Measurements from ENCODE around the gene TMTC2.
"Not testable (repeated sequence)": the region's sequence is repeated elsewhere in the genome, so short reads cannot be mapped to it uniquely, and the experiment has no call there.

TMTC2 gene

DNA sequence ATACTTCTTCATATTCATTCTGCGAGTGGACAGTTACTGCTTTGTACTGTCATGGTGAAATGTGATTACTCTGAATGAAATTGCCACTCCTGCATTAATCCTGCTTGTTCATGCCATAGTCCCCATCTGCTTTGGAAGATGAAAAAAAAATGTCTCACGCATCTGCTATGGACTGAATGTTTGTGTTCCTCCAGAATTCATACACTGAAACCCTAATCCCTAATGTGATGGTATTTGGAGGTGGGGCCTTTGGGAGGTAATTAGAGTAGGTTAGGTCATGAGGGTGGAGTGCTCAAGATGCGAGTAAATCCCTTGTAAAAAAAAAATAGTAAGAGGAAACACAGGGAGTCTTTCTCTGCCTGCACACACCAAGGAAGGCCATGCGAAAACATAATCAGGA is 427.2 kb downstream of the TMTC2 start:
- Histone ChIP-seq H3K9ac (ENCODE audit: low read depth, low read length) (no peak overlapping the region), H3K9me3 (ENCODE audit: insufficient read depth, low read depth, low read length) (no peaks in the 10 kb centered on the region), H3K27me3 (ENCODE audit: insufficient read depth, low read length) (no peaks in the 10 kb centered on the region), H3K36me3 (ENCODE audit: insufficient read depth, low read depth, low read length) (no peaks in the 10 kb centered on the region), H3K4me1 (ENCODE audit: insufficient read depth, low read length) (no peaks in the 10 kb centered on the region), H3K27ac (ENCODE audit: low read length) (no peak overlapping the region), H3K4me3 (ENCODE audit: low read length) (no peak overlapping the region)

- no peaks in the 10 kb centered on the region for H3K4me1 ChIP-seq (ENCODE audit: insufficient read depth, low read length)
- no peak overlapping the region for H3K9ac ChIP-seq (ENCODE audit: low read depth, low read length)
- H3K27me3 ChIP-seq (ENCODE audit: insufficient read depth, low read length), result no peaks in the 10 kb centered on the region
- no peak overlapping the region for H3K4me3 ChIP-seq (ENCODE audit: low read length)
- no peak overlapping the region for H3K27ac ChIP-seq (ENCODE audit: low read length)
- H3K36me3 ChIP-seq (ENCODE audit: insufficient read depth, low read depth, low read length), result no peaks in the 10 kb centered on the region
- H3K9me3 ChIP-seq (ENCODE audit: insufficient read depth, low read depth, low read length), result no peaks in the 10 kb centered on the region
Observed at GRCh38 chr12:83114966-83115365, 428.3 kb downstream of the TMTC2 start.

GRCh38 chr12:83117926-83118325 is 431.2 kb downstream of the TMTC2 start:
- not testable (repeated sequence) for H3K9me3 ChIP-seq (ENCODE audit: insufficient read depth, low read depth, low read length); H3K27me3 ChIP-seq (ENCODE audit: insufficient read depth, low read length); H3K4me1 ChIP-seq (ENCODE audit: insufficient read depth, low read length); H3K9ac ChIP-seq (ENCODE audit: low read depth, low read length); H3K36me3 ChIP-seq (ENCODE audit: insufficient read depth, low read depth, low read length); H3K27ac ChIP-seq (ENCODE audit: low read length); H3K4me3 ChIP-seq (ENCODE audit: low read length)

DNA sequence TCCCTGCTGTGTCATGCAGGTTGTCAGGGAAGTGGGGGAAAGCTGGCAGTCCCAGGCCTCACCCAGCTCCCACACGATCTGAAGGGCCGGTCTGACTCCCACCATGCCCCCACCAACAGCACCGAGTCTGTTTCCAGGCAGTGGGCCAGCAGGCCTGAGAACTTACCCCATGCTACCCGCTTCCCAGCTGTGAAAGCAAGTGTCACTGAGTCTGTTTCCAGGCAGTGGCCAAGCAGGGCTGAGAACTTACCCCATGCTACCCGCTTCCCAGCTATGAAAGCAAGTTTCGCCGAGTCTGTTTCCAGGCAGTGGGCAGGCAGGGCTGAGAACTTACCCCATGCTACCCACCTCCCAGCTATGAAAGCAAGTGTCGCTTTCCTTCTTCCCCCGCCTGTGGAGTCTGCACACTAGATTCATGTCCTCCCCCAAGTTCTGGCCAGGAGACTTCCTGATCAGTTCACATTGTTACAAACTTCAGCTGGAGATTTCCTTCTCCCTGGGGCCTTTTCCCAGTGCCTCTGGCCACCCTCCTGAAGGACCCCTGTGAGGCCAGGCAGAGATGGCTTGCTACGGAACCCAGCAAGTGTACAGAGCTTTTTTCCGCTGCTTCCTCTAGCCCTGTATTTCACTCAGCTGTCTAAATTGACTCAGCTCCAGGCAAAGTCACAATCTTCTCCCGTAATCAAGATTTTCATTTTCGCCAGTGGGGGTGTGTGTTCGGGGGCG is 435.4 kb downstream of the TMTC2 start:
- H3K4me1 ChIP-seq (ENCODE audit: insufficient read depth, low read length), result no peaks in the 10 kb centered on the region
- H3K4me3 ChIP-seq (ENCODE audit: low read length), result no peak overlapping the region
- no peaks in the 10 kb centered on the region for H3K27me3 ChIP-seq (ENCODE audit: insufficient read depth, low read length)
- no peak overlapping the region for H3K27ac ChIP-seq (ENCODE audit: low read length)
- no peaks in the 10 kb centered on the region for H3K36me3 ChIP-seq (ENCODE audit: insufficient read depth, low read depth, low read length)
- H3K9me3 ChIP-seq (ENCODE audit: insufficient read depth, low read depth, low read length), result no peaks in the 10 kb centered on the region
- no peak overlapping the region for H3K9ac ChIP-seq (ENCODE audit: low read depth, low read length)

GRCh38 chr12:83122623-83122934 is 435.9 kb downstream of the TMTC2 start:
- no peaks in the 10 kb centered on the region for H3K9me3 ChIP-seq (ENCODE audit: insufficient read depth, low read depth, low read length)
- H3K4me1 ChIP-seq (ENCODE audit: insufficient read depth, low read length), result no peaks in the 10 kb centered on the region
- H3K9ac ChIP-seq (ENCODE audit: low read depth, low read length), result no peak overlapping the region
- H3K27me3 ChIP-seq (ENCODE audit: insufficient read depth, low read length), result no peaks in the 10 kb centered on the region
- no peak overlapping the region for H3K27ac ChIP-seq (ENCODE audit: low read length)
- H3K4me3 ChIP-seq (ENCODE audit: low read length), result no peak overlapping the region
- H3K36me3 ChIP-seq (ENCODE audit: insufficient read depth, low read depth, low read length), result no peaks in the 10 kb centered on the region

- no peaks in the 10 kb centered on the region for H3K36me3 ChIP-seq (ENCODE audit: insufficient read depth, low read depth, low read length)
- no peak overlapping the region for H3K9ac ChIP-seq (ENCODE audit: low read depth, low read length)
- H3K9me3 ChIP-seq (ENCODE audit: insufficient read depth, low read depth, low read length), result no peaks in the 10 kb centered on the region
- no peak overlapping the region for H3K27ac ChIP-seq (ENCODE audit: low read length)
- H3K4me3 ChIP-seq (ENCODE audit: low read length), result no peak overlapping the region
- H3K4me1 ChIP-seq (ENCODE audit: insufficient read depth, low read length), result no peaks in the 10 kb centered on the region
- no peaks in the 10 kb centered on the region for H3K27me3 ChIP-seq (ENCODE audit: insufficient read depth, low read length)
Observed at GRCh38 chr12:83123039-83123438, 436.3 kb downstream of the TMTC2 start.

DNA sequence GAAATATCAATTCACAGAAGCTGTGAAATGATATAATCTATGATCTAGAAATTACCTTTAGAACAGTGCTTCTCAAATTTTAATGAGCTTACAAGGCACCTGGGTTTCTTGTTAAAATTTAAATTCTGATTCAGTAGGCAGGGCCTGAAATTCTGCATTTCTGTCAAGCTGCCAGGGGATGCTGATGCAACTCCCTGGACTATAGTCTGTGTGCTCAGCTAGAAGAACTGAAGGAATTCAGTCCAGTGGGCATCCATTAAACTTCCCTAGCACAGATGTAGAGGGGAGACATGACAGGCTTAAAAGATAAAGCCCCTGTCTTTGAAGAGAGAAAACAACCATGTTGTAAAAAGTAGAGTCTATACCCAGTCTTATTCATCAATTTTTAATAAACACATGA is 441.8 kb downstream of the TMTC2 start:
- H3K9ac ChIP-seq (ENCODE audit: low read depth, low read length), result no peak overlapping the region
- no peak overlapping the region for H3K4me3 ChIP-seq (ENCODE audit: low read length)
- no peaks in the 10 kb centered on the region for H3K4me1 ChIP-seq (ENCODE audit: insufficient read depth, low read length)
- no peak overlapping the region for H3K27ac ChIP-seq (ENCODE audit: low read length)
- H3K36me3 ChIP-seq (ENCODE audit: insufficient read depth, low read depth, low read length), result no peaks in the 10 kb centered on the region
- no peaks in the 10 kb centered on the region for H3K9me3 ChIP-seq (ENCODE audit: insufficient read depth, low read depth, low read length)
- no peaks in the 10 kb centered on the region for H3K27me3 ChIP-seq (ENCODE audit: insufficient read depth, low read length)

DNA sequence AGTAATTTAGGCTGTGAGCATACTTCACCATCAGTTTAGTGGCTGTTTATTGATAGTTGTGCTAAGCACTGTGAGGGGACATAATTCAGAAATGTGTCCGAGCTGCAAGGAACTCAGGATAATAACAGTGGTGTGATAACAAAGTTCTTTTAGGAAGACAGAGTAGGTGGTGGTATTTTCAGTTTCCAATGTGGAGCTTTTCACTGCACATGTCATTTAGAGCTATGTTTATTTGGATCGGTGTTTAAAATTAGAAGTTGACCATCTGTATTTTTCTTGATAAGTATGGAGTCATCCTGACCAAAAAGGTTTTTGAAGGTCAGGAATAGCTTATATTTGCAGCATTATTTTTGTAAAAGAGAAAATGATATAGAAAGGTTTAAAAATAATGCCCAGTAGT is 443.5 kb downstream of the TMTC2 start:
- Histone ChIP-seq H3K4me3 (ENCODE audit: low read length) (no peak overlapping the region), H3K27me3 (ENCODE audit: insufficient read depth, low read length) (no peaks in the 10 kb centered on the region), H3K27ac (ENCODE audit: low read length) (no peak overlapping the region), H3K4me1 (ENCODE audit: insufficient read depth, low read length) (no peaks in the 10 kb centered on the region), H3K9ac (ENCODE audit: low read depth, low read length) (no peak overlapping the region), H3K9me3 (ENCODE audit: insufficient read depth, low read depth, low read length) (no peaks in the 10 kb centered on the region), H3K36me3 (ENCODE audit: insufficient read depth, low read depth, low read length) (no peaks in the 10 kb centered on the region)

GRCh38 chr12:83132360-83132759 is 445.7 kb downstream of the TMTC2 start:
- Histone ChIP-seq H3K36me3 (ENCODE audit: insufficient read depth, low read depth, low read length) (no peaks in the 10 kb centered on the region), H3K9me3 (ENCODE audit: insufficient read depth, low read depth, low read length) (no peaks in the 10 kb centered on the region), H3K9ac (ENCODE audit: low read depth, low read length) (no peak overlapping the region), H3K4me1 (ENCODE audit: insufficient read depth, low read length) (peaks cover 5% of the 10 kb centered on the region; the same call in 1 of the 2 replicates), H3K27ac (ENCODE audit: low read length) (no peak overlapping the region), H3K27me3 (ENCODE audit: insufficient read depth, low read length) (no peaks in the 10 kb centered on the region), H3K4me3 (ENCODE audit: low read length) (no peak overlapping the region)

DNA sequence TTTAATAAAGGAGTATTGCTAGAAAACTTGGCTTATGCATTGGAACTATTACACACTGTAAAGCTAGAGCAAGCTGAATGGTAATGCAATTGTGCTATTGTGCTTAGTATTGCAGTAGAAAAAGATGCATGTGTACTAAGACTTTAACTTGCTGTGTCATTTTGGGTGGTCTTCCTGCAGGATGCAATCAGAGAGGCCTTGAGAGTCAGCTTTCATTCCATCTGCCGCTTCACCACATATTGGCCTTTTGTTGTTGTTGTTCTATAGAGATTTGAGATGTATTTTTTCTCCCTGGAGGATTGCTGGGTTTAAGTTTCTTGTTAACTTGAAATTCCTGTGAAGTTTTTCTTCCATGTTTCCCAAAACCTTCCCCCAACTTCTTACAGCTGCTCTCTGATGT is 449.7 kb downstream of the TMTC2 start:
- H3K4me3 ChIP-seq (ENCODE audit: low read length), result no peak overlapping the region
- H3K36me3 ChIP-seq (ENCODE audit: insufficient read depth, low read depth, low read length), result no peaks in the 10 kb centered on the region
- H3K9me3 ChIP-seq (ENCODE audit: insufficient read depth, low read depth, low read length), result no peaks in the 10 kb centered on the region
- no peak overlapping the region for H3K9ac ChIP-seq (ENCODE audit: low read depth, low read length)
- no peak overlapping the region for H3K27ac ChIP-seq (ENCODE audit: low read length)
- H3K4me1 ChIP-seq (ENCODE audit: insufficient read depth, low read length), result peaks cover 5% of the 10 kb centered on the region; the same call in 1 of the 2 replicates
- H3K27me3 ChIP-seq (ENCODE audit: insufficient read depth, low read length), result no peaks in the 10 kb centered on the region

- H3K9me3 ChIP-seq (ENCODE audit: insufficient read depth, low read depth, low read length), result no peaks in the 10 kb centered on the region
- H3K27me3 ChIP-seq (ENCODE audit: insufficient read depth, low read length), result no peaks in the 10 kb centered on the region
- H3K27ac ChIP-seq (ENCODE audit: low read length), result no peak overlapping the region
- H3K36me3 ChIP-seq (ENCODE audit: insufficient read depth, low read depth, low read length), result no peaks in the 10 kb centered on the region
- H3K4me3 ChIP-seq (ENCODE audit: low read length), result no peak overlapping the region
- H3K4me1 ChIP-seq (ENCODE audit: insufficient read depth, low read length), result peaks cover 5% of the 10 kb centered on the region; the same call in 1 of the 2 replicates
- H3K9ac ChIP-seq (ENCODE audit: low read depth, low read length), result no peak overlapping the region
Observed at GRCh38 chr12:83140135-83140534, 453.4 kb downstream of the TMTC2 start.

DNA sequence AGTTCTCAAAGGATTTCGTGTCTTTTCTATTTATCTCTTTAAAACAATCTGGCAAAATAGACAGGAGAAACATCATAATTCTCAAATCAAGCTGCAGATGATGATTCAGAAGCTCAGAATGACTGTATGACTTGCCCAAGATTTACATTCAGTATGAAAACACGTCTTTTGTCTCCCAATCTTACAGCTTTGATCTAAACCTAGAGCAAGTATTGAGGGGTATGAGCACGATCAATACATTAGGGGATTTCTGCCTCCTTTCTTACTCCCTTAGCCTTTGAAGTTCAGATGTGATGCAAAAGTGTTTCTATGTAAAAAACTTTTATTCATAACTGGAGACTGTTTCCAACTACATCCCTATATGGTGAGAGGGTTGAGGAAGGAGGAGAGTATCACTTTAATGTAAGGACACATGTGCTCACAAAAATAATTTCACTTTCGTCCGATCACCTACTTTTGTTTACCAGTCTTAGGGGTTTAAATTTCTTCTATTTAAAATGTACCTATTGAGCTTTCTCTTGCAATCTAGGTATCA is 454.8 kb downstream of the TMTC2 start:
- Histone ChIP-seq H3K36me3 (ENCODE audit: insufficient read depth, low read depth, low read length) (no peaks in the 10 kb centered on the region), H3K9ac (ENCODE audit: low read depth, low read length) (no peak overlapping the region), H3K4me1 (ENCODE audit: insufficient read depth, low read length) (peaks cover 2% of the 10 kb centered on the region; the same call in 1 of the 2 replicates), H3K27me3 (ENCODE audit: insufficient read depth, low read length) (no peaks in the 10 kb centered on the region), H3K4me3 (ENCODE audit: low read length) (no peak overlapping the region), H3K27ac (ENCODE audit: low read length) (no peak overlapping the region), H3K9me3 (ENCODE audit: insufficient read depth, low read depth, low read length) (no peaks in the 10 kb centered on the region)

Data from iPS-20b (cell line).